Stimulated activated CD4-positive, alpha-beta T cell treated with anti-CD3 and anti-CD28 coated beads, TNF-alpha, amount 100 ng/mL, for 4 hours (primary cell): ENCODE data around the gene KPNA5.
"Not testable (repeated sequence)": the region's sequence is repeated elsewhere in the genome, so short reads cannot be mapped to it uniquely, and the experiment has no call there.

Experiments used
- DNase-seq, 3 experiments: peaks; one replicate each; pipeline ENCODE4 v3.0.0-alpha.2; 2020; ENCODE audit warnings: low read depth in 3 of 3

The KPNA5 gene

GRCh38 chr6:116703888-116704287 is 22.9 kb downstream of the KPNA5 start:
- not testable (repeated sequence) for DNase-seq

GRCh38 chr6:116705917-116706316 is 24.9 kb downstream of the KPNA5 start:
- no peak for DNase-seq

GRCh38 chr6:116714296-116714695 is 33.3 kb downstream of the KPNA5 start:
- DNase-seq = no peak

GRCh38 chr6:116714761-116715160 is 33.8 kb downstream of the KPNA5 start:
- DNase-seq = no peak

- DNase-seq = no peak
Observed at GRCh38 chr6:116726947-116727346, 45.9 kb downstream of the KPNA5 start.

- no peak for DNase-seq
Observed at GRCh38 chr6:116730513-116730912, 49.5 kb downstream of the KPNA5 start.

GRCh38 chr6:116737004-116737403 is 56.0 kb downstream of the KPNA5 start:
- DNase-seq = no peak

GRCh38 chr6:116740486-116740885 is 59.5 kb downstream of the KPNA5 start:
- not testable (repeated sequence) for DNase-seq

GRCh38 chr6:116741571-116741970 is 60.6 kb downstream of the KPNA5 start:
- no peak for DNase-seq

GRCh38 chr6:116745176-116745575 is 64.2 kb downstream of the KPNA5 start:
- no peak for DNase-seq

- no peak for DNase-seq
Observed at GRCh38 chr6:116761779-116762178, 80.8 kb downstream of the KPNA5 start.

GRCh38 chr6:116762235-116762634 is 81.2 kb downstream of the KPNA5 start:
- DNase-seq = no peak

GRCh38 chr6:116763048-116763447 is 82.0 kb downstream of the KPNA5 start:
- no peak for DNase-seq

- DNase-seq = no peak
Observed at GRCh38 chr6:116763906-116764628, 83.1 kb downstream of the KPNA5 start.

GRCh38 chr6:116764629-116764960 is 83.6 kb downstream of the KPNA5 start:
- no peak for DNase-seq

- no peak for DNase-seq
Observed at GRCh38 chr6:116764961-116765841, 84.2 kb downstream of the KPNA5 start, which contains the start of gene FAM162B. Gene FAM162B, minus strand, starts transcription at chr6:116765719. Its CDS starts 143 bp downstream, at chr6:116765576.

GRCh38 chr6:116766506-116767176 is 85.6 kb downstream of the KPNA5 start:
- no peak for DNase-seq

- no peak for DNase-seq
Observed at GRCh38 chr6:116767715-116768114, 86.7 kb downstream of the KPNA5 start.

- no peak for DNase-seq
Observed at GRCh38 chr6:116772450-116772849, 91.4 kb downstream of the KPNA5 start.

GRCh38 chr6:116773886-116774285 is 92.9 kb downstream of the KPNA5 start:
- no peak for DNase-seq

- DNase-seq = no peak
Observed at GRCh38 chr6:116779573-116780164, 98.7 kb downstream of the KPNA5 start.

- no peak for DNase-seq
Observed at GRCh38 chr6:116783852-116784251, 102.8 kb downstream of the KPNA5 start.
